Islet of Langerhans (tissue), 1 donor: ENCODE data around the gene XRCC5.
A peak's percentile ranks its signal among the peaks of the same experiment; 100 is the strongest.

Experiments used
- FAIRE-seq: peaks from one replicate; lab custom pipeline; 2011; peaks lifted over from hg19 to GRCh38; lab: Jason Lieb, UNC

Gene XRCC5

GRCh38 chr2:216233281-216233995 is 124.3 kb downstream of the XRCC5 start:
- no peak for FAIRE-seq

- FAIRE-seq, result no peak
Observed at GRCh38 chr2:216234106-216234505, 125.0 kb downstream of the XRCC5 start.

- FAIRE-seq, result no peak
Observed at GRCh38 chr2:216235462-216235861, 126.3 kb downstream of the XRCC5 start.

GRCh38 chr2:216235896-216236295 is 126.7 kb downstream of the XRCC5 start:
- no peak for FAIRE-seq

GRCh38 chr2:216236486-216236885 is 127.3 kb downstream of the XRCC5 start:
- FAIRE-seq, result no peak

- FAIRE-seq, result peak; percentile 75
Observed at GRCh38 chr2:216242365-216242764, 133.2 kb downstream of the XRCC5 start.

- no peak for FAIRE-seq
Observed at GRCh38 chr2:216243026-216243425, 133.9 kb downstream of the XRCC5 start.

GRCh38 chr2:216245391-216245975 is 136.3 kb downstream of the XRCC5 start:
- no peak for FAIRE-seq

- FAIRE-seq, result no peak
Observed at GRCh38 chr2:216246766-216247165, 137.6 kb downstream of the XRCC5 start.
